Osteoblast (primary cell): ENCODE results near the gene ARHGAP15. TPM values are rescaled to one million over a fixed set of nuclear protein-coding genes. Genes with fewer than 3 reads are reported as not detected.
A peak's percentile ranks its signal among the peaks of the same experiment; 100 is the strongest.

Source experiments
- DNase-seq: peaks from one replicate; pipeline ENCODE4 v3.0.0; 2011; ENCODE audit warnings: low spot score, mixed read lengths; ENCODE audit not compliant: insufficient read length; ENCODE audit errors: missing footprints
- H2AFZ ChIP-seq: 2 replicates; pipeline ENCODE4 v1.6.0; 2011; ENCODE audit warnings: mild to moderate bottlenecking, low read length
- H3K27ac ChIP-seq: 2 replicates; pipeline ENCODE4 v1.5.1; 2011; ENCODE audit warnings: mild to moderate bottlenecking, low read depth, low read length, moderate library complexity
- H3K27me3 ChIP-seq: 2 replicates; pipeline ENCODE4 v1.6.0; 2012; ENCODE audit warnings: mild to moderate bottlenecking, control low read depth, inconsistent platforms, low read length, moderate library complexity; ENCODE audit not compliant: insufficient read depth
- H3K36me3 ChIP-seq: 2 replicates; pipeline ENCODE4 v1.5.1; 2011; ENCODE audit warnings: mild to moderate bottlenecking, low read length, control low read depth, moderate library complexity; ENCODE audit not compliant: insufficient read depth
- H3K4me1 ChIP-seq: 2 replicates; pipeline ENCODE4 v1.5.1; 2011; ENCODE audit warnings: mild to moderate bottlenecking, low read length, control low read depth, moderate library complexity; ENCODE audit not compliant: insufficient read depth
- H3K4me2 ChIP-seq: 2 replicates; pipeline ENCODE4 v1.6.0; 2011; ENCODE audit warnings: mild to moderate bottlenecking, low read length; ENCODE audit not compliant: insufficient read depth
- H3K4me3 ChIP-seq: fragments of 200-600 bp; sonication (generic); 3 replicates; pipeline ENCODE4 v1.5.1; 2012; ENCODE audit warnings: mild to moderate bottlenecking, low read length, inconsistent platforms; ENCODE audit not compliant: insufficient read depth
- H3K79me2 ChIP-seq: 2 replicates; pipeline ENCODE4 v1.6.0; 2012; ENCODE audit warnings: mild to moderate bottlenecking, low read length, control low read depth, inconsistent platforms; ENCODE audit not compliant: insufficient read depth
- H3K9me3 ChIP-seq: 2 replicates; pipeline ENCODE4 v1.5.1; 2011; ENCODE audit warnings: low read depth, low read length, control low read depth
- H4K20me1 ChIP-seq: 2 replicates; pipeline ENCODE4 v1.6.0; 2012; ENCODE audit warnings: mild to moderate bottlenecking, low read length, control low read depth; ENCODE audit not compliant: insufficient read depth
- CTCF ChIP-seq: IDR thresholded peaks from 2 replicates; pipeline ENCODE4 v1.5.1; 2011; ENCODE audit warnings: mild to moderate bottlenecking, low read depth, low read length, moderate library complexity; ENCODE audit errors: extremely low read depth
- total RNA-seq: library from RNA; depleted of rRNA; stranded (reverse); fragments of >200 nt; gene quantifications from 2 replicates; pipeline ENCODE4 v1.2.3, GENCODE V29; 2012

Gene ARHGAP15
- total RNA-seq, 1 donor = 2.2 TPM

- no peaks in the 10 kb centered on the region for H3K36me3 ChIP-seq
- peaks cover 6% of the 10 kb centered on the region for H3K4me1 ChIP-seq
- TF ChIP-seq CTCF = no peak
- H3K27me3 ChIP-seq = no peaks in the 10 kb centered on the region
- no peak overlapping the region for H3K27ac ChIP-seq
- no peaks in the 10 kb centered on the region for H3K9me3 ChIP-seq
- H2AFZ ChIP-seq = no peak overlapping the region
- no peak for DNase-seq
- no peak overlapping the region for H3K4me3 ChIP-seq
- no peaks in the 10 kb centered on the region for H3K79me2 ChIP-seq
- no peak overlapping the region for H3K4me2 ChIP-seq
- H4K20me1 ChIP-seq = no peaks in the 10 kb centered on the region
These were observed 97.7 kb downstream of the ARHGAP15 start for GRCh38 chr2:143226714-143227541.

DNA sequence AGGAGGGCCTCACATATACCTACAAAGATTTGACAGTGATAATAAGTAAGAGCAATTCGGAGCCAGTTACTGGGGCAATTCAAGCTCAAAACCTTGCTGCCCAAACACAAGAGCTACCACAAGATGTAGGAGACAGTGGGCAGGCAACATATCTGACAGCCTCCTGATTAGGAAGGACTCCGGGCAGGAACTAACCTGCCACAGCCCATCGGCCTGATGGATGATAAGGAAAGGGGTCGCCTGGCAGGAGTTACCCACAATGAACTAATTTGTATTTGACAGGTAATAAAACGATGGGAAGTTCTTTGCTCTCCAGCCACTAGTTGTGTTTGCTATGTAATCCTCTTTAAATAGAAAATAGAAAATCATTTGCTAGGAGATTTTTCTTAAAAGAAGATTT, 100.2 kb downstream of the ARHGAP15 start:
- no peak for TF ChIP-seq CTCF
- Histone ChIP-seq H4K20me1 (no peaks in the 10 kb centered on the region), H3K4me3 (no peak overlapping the region), H3K79me2 (no peaks in the 10 kb centered on the region), H3K36me3 (no peaks in the 10 kb centered on the region), H2AFZ (no peak overlapping the region), H3K4me2 (no peak overlapping the region), H3K4me1 (peaks cover 6% of the 10 kb centered on the region), H3K9me3 (no peaks in the 10 kb centered on the region), H3K27me3 (no peaks in the 10 kb centered on the region), H3K27ac (no peak overlapping the region)
- no peak for DNase-seq

DNA sequence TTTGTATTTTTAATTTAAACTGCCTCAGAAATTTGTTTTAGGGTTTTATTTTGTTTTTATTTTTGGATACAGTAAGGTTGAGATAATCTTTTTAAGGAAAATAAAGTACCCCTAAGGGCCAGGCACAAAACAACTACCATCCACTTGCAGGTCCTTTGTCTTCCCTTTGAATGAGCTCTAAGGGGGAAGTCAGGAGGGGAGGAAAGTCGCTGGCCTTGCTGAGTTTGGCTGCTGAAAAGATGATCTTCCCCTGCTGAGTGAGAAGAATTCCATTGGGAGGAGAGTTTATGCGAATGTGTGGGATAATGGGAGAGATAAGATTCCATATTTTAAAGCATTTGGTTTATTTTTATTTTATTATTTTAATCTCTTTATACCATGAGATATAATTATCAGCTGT, 100.7 kb downstream of the ARHGAP15 start:
- DNase-seq = no peak
- Histone ChIP-seq H3K27ac (no peak overlapping the region), H3K4me2 (no peak overlapping the region), H3K4me3 (no peak overlapping the region), H3K79me2 (no peaks in the 10 kb centered on the region), H3K9me3 (no peaks in the 10 kb centered on the region), H4K20me1 (no peaks in the 10 kb centered on the region), H3K36me3 (no peaks in the 10 kb centered on the region), H2AFZ (no peak overlapping the region), H3K4me1 (peaks cover 6% of the 10 kb centered on the region), H3K27me3 (no peaks in the 10 kb centered on the region)
- no peak for TF ChIP-seq CTCF

- Histone ChIP-seq H3K27me3 (no peaks in the 10 kb centered on the region), H3K4me3 (no peak overlapping the region), H3K79me2 (no peaks in the 10 kb centered on the region), H4K20me1 (no peaks in the 10 kb centered on the region), H3K36me3 (no peaks in the 10 kb centered on the region), H3K27ac (no peak overlapping the region), H3K4me2 (no peak overlapping the region), H3K9me3 (no peaks in the 10 kb centered on the region), H3K4me1 (peaks cover 6% of the 10 kb centered on the region), H2AFZ (peak overlapping the region; percentile 70)
- DNase-seq = peak; percentile 48
- TF ChIP-seq CTCF = no peak
These were observed 101.5 kb downstream of the ARHGAP15 start for GRCh38 chr2:143230506-143231253.
